ENCODE results near the gene TRIP12.

Gene TRIP12

GRCh38 chr2:229740279-229740678 lies 181.5 kb downstream of the TRIP12 start:
- TF ChIP-seq CTCF (IDR thresholded peaks at IDR 0.05; ENCODE audit: low read depth, low read length): no peak
- no peak overlapping the region for H3K4me3 ChIP-seq (ENCODE audit: low read depth, low read length)

- no peak for TF ChIP-seq CTCF (IDR thresholded peaks at IDR 0.05; ENCODE audit: low read depth, low read length)
- H3K4me3 ChIP-seq (ENCODE audit: low read depth, low read length): no peak overlapping the region
Measured at GRCh38 chr2:229738024-229738625, 183.7 kb downstream of the TRIP12 start.

DNA sequence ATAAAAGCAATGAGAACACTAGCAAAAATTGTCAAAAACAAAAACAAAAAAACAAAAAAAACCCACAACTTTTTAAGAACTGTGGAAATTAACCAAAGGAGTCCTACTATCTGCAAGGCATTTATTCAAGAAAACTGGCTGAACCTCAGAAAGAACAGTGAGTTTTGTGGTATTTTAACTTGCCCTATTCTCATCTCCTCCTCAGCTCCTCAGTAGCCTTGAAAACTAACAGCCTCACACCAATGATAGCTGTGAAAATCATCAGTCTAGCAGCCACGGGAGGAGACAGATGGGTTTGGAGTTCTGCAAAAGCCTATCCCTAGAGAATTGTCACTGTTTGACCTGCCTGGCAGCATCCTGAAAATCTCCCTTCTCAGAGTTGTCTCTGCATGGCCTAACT lies 187.4 kb downstream of the TRIP12 start:
- no peak for TF ChIP-seq CTCF (IDR thresholded peaks at IDR 0.05; ENCODE audit: low read depth, low read length)
- no peak overlapping the region for H3K4me3 ChIP-seq (ENCODE audit: low read depth, low read length)

GRCh38 chr2:229733611-229734245 lies 188.1 kb downstream of the TRIP12 start:
- TF ChIP-seq CTCF (IDR thresholded peaks at IDR 0.05; ENCODE audit: low read depth, low read length): no peak
- H3K4me3 ChIP-seq (ENCODE audit: low read depth, low read length): no peak overlapping the region

DNA sequence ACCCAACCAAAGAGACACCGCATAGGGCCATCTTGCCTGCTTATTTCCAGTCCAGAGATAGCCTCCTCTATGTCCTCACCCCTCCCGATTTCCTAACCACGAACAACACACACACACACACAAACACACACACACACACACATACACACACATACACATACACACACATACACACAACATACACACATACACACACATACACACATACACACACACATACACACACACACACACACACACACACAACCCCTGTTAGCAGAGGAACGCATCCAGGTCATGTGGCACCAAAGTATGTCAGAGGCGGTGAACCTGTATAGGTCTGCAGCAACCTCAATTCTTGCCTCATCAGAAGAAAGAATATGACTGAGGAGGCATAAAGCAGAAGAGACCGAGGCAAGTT lies 188.9 kb downstream of the TRIP12 start:
- TF ChIP-seq CTCF (IDR thresholded peaks at IDR 0.05; ENCODE audit: low read depth, low read length): no peak
- no peak overlapping the region for H3K4me3 ChIP-seq (ENCODE audit: low read depth, low read length)

GRCh38 chr2:229731916-229732315 lies 189.9 kb downstream of the TRIP12 start:
- no peak overlapping the region for H3K4me3 ChIP-seq (ENCODE audit: low read depth, low read length)
- no peak for TF ChIP-seq CTCF (IDR thresholded peaks at IDR 0.05; ENCODE audit: low read depth, low read length)

- no peak for TF ChIP-seq CTCF (IDR thresholded peaks at IDR 0.05; ENCODE audit: low read depth, low read length)
- no peak overlapping the region for H3K4me3 ChIP-seq (ENCODE audit: low read depth, low read length)
Measured at GRCh38 chr2:229731363-229731762, 190.4 kb downstream of the TRIP12 start.
